Vagina (tissue), 2 donors: Measurements from ENCODE around the gene CLEC16A. TPM values are rescaled to one million over a fixed set of nuclear protein-coding genes. Genes with fewer than 3 reads are reported as not detected.
A peak's percentile ranks its signal among the peaks of the same experiment; 100 is the strongest.
"Not testable (repeated sequence)": the region's sequence is repeated elsewhere in the genome, so short reads cannot be mapped to it uniquely, and the experiment has no call there.

ENCODE experiments used
- DNase-seq, 2 donors: peaks; one replicate each; pipeline ENCODE4 v3.0.0-alpha.2; 2017; ENCODE audit errors: extremely low spot score in 2 of 2
- H3K27ac ChIP-seq: fragments of 200-600 bp; sonication (generic); one replicate; pipeline ENCODE4 v1.5.1; 2019
- H3K27me3 ChIP-seq: fragments of 200-600 bp; sonication (generic); one replicate; pipeline ENCODE4 v1.5.1; 2019
- H3K36me3 ChIP-seq, 2 donors: fragments of 200-600 bp; sonication (generic); one replicate each; pipeline ENCODE4 v1.5.1; 2017 to 2019
- H3K4me1 ChIP-seq: fragments of 200-600 bp; sonication (generic); one replicate; pipeline ENCODE4 v1.5.1; 2019
- H3K4me3 ChIP-seq, 2 donors: fragments of 200-600 bp; sonication (generic); 1 replicate in 1 of 2; 2 replicates in 1 of 2; pipeline ENCODE4 v1.5.1; 2016 to 2019
- H3K9me3 ChIP-seq: fragments of 200-600 bp; sonication (generic); one replicate; pipeline ENCODE4 v1.5.1; 2019
- POLR2A ChIP-seq, 2 donors: fragments of 450-650 bp; IDR thresholded peaks; one replicate each; pipeline ENCODE4 v1.6.1; 2017; ENCODE audit warnings: antibody characterized with exemption in 2 of 2, mild to moderate bottlenecking in 2 of 2, moderate library complexity in 2 of 2
- POLR2AphosphoS5 ChIP-seq, 2 donors: sonication (generic); formaldehyde crosslinking; IDR thresholded peaks; one replicate each; pipeline ENCODE4 v1.9.0; 2017; ENCODE audit warnings: antibody characterized with exemption in 2 of 2, mild to moderate bottlenecking in 2 of 2, low read depth in 1 of 2; ENCODE audit not compliant: insufficient read depth in 1 of 2
- intact Hi-C: fragments of 100-400 bp; cut with DNase I; formaldehyde crosslinking; loops from one replicate; pipeline ENCODE4 v1.15.1; 2023
- total RNA-seq: library from RNA; depleted of rRNA; stranded (reverse); fragments of >200 nt; gene quantifications from one replicate; pipeline ENCODE4 v1.2.3, GENCODE V29; 2016
- TF ChIP-seq, protein P1 (sequence below), 3 experiments: fragments of 450-650 bp in 2 of 3; fragments of 200-600 bp in 1 of 3; sonication (generic) in 1 of 3; IDR thresholded peaks; one replicate each; pipeline ENCODE4 v1.5.1; 2017 to 2019; ENCODE audit warnings: antibody characterized with exemption in 3 of 3, mild to moderate bottlenecking in 2 of 3, moderate library complexity in 2 of 3

CLEC16A gene
- total RNA-seq, 1 donor from 2014 or later = 21.6 TPM

DNA sequence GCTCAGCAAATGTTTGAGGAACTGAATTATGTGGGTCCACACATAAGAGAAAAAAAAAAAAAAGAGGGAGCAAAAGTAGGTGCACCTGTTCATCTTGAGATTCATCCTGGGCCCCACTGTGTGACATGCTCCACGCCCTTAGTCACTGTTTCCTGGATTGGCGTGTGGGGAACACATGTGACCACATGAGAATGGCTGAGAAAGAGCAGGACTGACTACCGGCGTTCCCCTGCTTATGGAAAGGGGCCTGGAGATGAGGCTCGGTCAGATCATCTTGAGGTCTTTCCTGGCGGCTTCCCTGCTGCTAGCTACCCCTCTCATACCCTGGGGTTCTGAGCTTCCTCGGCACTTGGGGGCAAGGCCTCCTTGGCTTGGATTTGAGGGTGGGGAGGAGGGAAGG is 6.0 kb upstream of the CLEC16A start:
- Histone ChIP-seq H3K4me3 (peak overlapping the region in 1 of 2 donors; percentile 6), H3K4me1 (peaks cover 84% of the 10 kb centered on the region)
- intact Hi-C loops = loop anchor here (5.0 kb wide), 1 partner anchor 201 kb away; no protein-coding TSS in a partner anchor

DNA sequence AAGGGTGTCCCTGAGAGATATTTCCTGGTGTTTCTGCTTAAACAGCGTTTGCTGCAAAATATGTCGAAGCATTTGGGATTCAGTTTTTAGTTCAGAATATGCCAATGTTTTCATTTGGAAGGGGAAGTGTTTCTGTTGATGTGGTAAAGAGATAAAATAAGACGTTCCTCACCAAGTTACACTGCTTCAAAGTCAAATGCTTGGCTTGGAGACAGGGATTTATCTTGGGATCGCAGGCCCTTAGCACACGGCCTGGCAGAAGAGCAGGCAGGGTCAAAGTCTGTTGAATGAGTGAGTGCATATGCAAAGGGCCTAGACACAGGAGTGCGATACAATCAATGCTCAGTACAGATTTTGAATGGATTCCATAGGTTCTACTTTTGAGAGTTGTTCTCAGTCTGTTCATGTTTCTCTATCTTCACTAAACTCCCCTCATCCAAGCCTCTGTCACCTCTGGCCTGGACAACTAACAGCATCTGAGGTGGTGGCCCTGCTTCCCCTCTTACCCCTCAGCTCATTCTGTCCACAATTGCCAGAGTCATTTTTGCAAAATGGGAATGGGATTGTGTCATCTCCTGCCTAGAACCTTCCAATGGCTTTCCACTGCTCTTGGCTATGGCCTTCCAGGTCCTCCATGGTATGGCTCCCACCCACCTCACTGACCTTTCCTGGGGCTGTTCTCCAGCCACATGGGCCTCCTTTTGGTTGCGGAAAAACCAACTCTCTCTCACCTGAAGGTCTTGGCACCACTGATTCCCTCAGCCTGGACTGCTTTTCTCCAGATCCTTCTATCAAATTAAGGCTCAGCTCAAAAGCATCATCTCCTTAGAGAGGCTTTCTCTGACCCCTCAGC is 5.3 kb upstream of the CLEC16A start:
- Histone ChIP-seq H3K27ac (no peak overlapping the region), H3K4me3 (peak overlapping the region in 1 of 2 donors; percentile 80), H3K36me3 (no peaks in the 10 kb centered on the region), H3K4me1 (peaks cover 91% of the 10 kb centered on the region), H3K9me3 (no peaks in the 10 kb centered on the region), H3K27me3 (no peaks in the 10 kb centered on the region)
- TF ChIP-seq POLR2AphosphoS5 (IDR thresholded peaks at IDR 0.05; ENCODE audit: insufficient read depth in 1 of 2, low read depth in 1 of 2) = no peak
- TF ChIP-seq POLR2A (IDR thresholded peaks at IDR 0.05) = no peak
- DNase-seq = no peak
- intact Hi-C loops = loop anchor here (5.0 kb wide), 1 partner anchor 202 kb away; no protein-coding TSS in a partner anchor

More for the DNA sequence above, 6.0 kb upstream of the CLEC16A start:
- Histone ChIP-seq H3K36me3 (peaks cover 0 to 5% of the 10 kb centered on the region in 2 donors), H3K9me3 (no peaks in the 10 kb centered on the region), H3K27me3 (no peaks in the 10 kb centered on the region), H3K27ac (no peak overlapping the region)
- DNase-seq = no peak
- TF ChIP-seq POLR2A (IDR thresholded peaks at IDR 0.05) (no peak), POLR2AphosphoS5 (IDR thresholded peaks at IDR 0.05; ENCODE audit: insufficient read depth in 1 of 2, low read depth in 1 of 2) (no peak)
- TF ChIP-seq, protein P1, sequence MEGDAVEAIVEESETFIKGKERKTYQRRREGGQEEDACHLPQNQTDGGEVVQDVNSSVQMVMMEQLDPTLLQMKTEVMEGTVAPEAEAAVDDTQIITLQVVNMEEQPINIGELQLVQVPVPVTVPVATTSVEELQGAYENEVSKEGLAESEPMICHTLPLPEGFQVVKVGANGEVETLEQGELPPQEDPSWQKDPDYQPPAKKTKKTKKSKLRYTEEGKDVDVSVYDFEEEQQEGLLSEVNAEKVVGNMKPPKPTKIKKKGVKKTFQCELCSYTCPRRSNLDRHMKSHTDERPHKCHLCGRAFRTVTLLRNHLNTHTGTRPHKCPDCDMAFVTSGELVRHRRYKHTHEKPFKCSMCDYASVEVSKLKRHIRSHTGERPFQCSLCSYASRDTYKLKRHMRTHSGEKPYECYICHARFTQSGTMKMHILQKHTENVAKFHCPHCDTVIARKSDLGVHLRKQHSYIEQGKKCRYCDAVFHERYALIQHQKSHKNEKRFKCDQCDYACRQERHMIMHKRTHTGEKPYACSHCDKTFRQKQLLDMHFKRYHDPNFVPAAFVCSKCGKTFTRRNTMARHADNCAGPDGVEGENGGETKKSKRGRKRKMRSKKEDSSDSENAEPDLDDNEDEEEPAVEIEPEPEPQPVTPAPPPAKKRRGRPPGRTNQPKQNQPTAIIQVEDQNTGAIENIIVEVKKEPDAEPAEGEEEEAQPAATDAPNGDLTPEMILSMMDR (IDR thresholded peaks at IDR 0.05) = no peak

DNA sequence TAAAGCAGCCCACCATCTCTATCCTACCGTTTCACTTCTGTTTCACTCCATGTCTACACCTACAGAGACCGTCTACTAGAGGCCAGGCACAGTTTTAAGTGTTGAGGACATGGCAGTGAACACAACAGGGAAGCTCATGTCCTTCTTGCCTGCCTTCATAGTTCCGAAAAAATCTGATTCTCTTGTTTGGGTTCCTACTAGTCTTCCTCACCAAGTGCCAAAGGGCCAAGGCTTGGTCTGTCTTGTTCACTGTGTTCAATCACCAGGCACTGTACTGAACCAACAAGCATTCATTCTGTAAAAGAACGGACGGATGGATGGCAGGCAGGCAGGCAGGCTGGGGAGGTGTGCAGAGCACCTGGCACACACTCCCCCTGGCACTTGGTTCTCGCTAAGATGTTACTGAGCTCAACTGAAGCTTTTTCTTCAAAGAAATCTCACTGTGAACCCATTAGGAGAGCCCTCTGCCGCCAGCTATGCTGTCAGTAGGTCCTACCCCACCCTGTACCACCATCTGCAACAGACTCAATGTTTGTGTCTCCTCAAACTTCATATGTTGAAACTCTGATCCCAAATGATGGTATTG is 4.6 kb upstream of the CLEC16A start:
- peak overlapping the region; percentile 80 for H3K4me3 ChIP-seq
- intact Hi-C loops = loop anchor here (5.0 kb wide), 1 partner anchor 202 kb away; no protein-coding TSS in a partner anchor

DNA sequence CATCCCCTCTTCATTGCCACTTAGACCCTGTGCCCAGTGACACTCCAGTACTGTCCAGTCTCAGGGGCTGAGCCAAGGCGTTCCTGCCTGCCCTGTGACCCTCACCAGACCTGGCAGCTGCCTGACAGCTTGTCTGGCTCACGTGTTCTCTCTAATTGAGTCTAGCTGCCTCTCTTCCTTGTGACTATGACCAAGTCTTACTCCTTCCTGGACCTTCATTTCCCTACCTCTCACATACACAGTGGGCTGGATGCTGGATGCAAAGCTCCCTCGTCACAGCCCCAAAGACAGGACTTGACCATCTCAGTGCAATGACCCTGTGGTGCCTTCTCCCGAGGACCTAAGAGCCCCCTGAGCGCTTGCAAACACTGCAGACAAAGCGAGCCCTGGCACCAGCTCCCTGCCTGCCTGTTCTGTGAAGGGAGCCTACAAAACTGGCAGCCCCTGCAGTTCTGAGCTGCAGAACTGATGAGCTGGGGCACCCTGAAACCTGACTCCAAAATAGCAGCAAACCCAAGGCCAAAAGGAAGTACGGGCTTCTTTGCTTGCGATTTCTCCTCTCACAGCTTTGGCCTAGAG is 3.8 kb upstream of the CLEC16A start:
- H3K4me3 ChIP-seq = peak overlapping the region; percentile 80
- DNase-seq = no peak
- no peaks in the 10 kb centered on the region for H3K27me3 ChIP-seq
- TF ChIP-seq POLR2AphosphoS5 (IDR thresholded peaks at IDR 0.05; ENCODE audit: insufficient read depth in 1 of 2, low read depth in 1 of 2) = peak in 1 of 2 donors; percentile 41
- TF ChIP-seq, protein P1 (IDR thresholded peaks at IDR 0.05) = no peak
- no peak for TF ChIP-seq POLR2A (IDR thresholded peaks at IDR 0.05)
- H3K27ac ChIP-seq = peak overlapping the region; percentile 83
- H3K9me3 ChIP-seq = no peaks in the 10 kb centered on the region
- no peaks in the 10 kb centered on the region for H3K36me3 ChIP-seq
- H3K4me1 ChIP-seq = peaks cover 84% of the 10 kb centered on the region
- intact Hi-C loops = no loop called here

More for the DNA sequence above, 4.6 kb upstream of the CLEC16A start:
- Histone ChIP-seq H3K4me1 (peaks cover 85% of the 10 kb centered on the region), H3K36me3 (no peaks in the 10 kb centered on the region), H3K27me3 (no peaks in the 10 kb centered on the region), H3K9me3 (no peaks in the 10 kb centered on the region), H3K27ac (peak overlapping the region; percentile 83)
- DNase-seq = no peak
- TF ChIP-seq, protein P1 (IDR thresholded peaks at IDR 0.05) = no peak
- no peak for TF ChIP-seq POLR2A (IDR thresholded peaks at IDR 0.05)
- TF ChIP-seq POLR2AphosphoS5 (IDR thresholded peaks at IDR 0.05; ENCODE audit: insufficient read depth in 1 of 2, low read depth in 1 of 2) = no peak

DNA sequence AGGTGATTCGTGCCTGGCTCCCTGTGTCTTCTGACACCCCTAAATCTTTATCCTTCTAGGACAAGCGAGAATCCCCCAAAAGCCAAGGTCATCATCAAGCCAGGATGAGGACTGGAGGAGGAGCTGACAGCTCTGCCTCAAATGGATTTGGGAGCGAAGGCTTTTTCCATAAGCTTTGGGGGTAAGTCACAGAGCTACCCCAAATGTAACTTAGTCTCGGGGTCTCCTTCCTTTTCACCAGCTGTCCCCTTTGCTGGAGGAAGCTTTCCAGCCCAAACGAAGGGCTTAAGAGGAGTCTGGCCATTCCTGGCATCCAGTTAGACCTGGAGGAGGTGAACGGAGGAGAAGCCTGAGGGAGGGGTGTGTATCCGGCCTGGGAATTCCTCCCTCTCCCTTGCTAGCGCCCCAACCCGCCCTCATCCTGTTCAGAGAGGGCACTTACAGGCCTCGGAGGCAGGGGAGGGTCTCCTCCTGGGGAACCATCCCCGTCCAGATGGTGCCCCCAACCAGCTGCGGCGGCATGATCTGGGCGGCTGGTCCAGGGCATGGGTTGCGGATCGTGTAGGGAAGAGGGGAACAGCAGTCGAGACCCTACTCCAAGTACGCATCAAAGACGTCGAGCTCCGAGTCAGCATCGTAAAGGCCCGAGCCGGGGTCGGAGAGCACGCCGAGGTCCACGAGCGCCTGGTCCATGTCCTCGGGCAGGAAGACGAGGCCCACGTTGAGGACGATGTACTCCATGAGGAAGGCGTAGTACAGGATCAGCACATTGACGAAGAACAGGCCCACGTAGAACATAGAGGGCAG is 3.0 kb upstream of the CLEC16A start:
- Histone ChIP-seq H3K4me1 (peaks cover 84% of the 10 kb centered on the region), H3K36me3 (no peaks in the 10 kb centered on the region), H3K9me3 (no peaks in the 10 kb centered on the region), H3K4me3 (peak overlapping the region; percentile 80), H3K27ac (peak overlapping the region; percentile 83), H3K27me3 (no peaks in the 10 kb centered on the region)
- peak in 1 of 2 donors; percentile 14 for TF ChIP-seq POLR2AphosphoS5 (IDR thresholded peaks at IDR 0.05; ENCODE audit: insufficient read depth in 1 of 2, low read depth in 1 of 2)
- TF ChIP-seq, protein P1 (IDR thresholded peaks at IDR 0.05) = no peak
- intact Hi-C loops = no loop called here
- DNase-seq = no peak

DNA sequence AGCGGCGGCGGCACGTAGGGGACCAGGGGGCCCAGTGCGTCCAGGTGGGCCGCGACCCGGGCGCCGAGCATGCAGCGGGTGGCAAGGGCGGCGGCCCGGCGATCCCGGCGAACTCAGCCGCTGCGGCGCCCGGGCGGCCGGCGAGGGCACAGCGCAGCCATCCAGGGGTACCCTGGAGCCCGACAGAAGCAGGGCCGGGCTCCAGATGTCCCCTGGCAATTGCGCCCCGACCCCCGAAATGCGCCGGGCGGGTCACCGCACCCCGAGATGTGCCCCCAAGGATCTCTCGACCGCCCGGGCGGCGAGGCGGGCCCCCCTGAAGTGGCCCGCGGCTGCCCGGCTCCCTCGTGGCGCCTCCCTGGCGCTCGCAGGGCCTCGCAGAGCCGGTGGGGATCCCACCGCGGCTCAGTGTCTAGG is 2.4 kb upstream of the CLEC16A start:
- Histone ChIP-seq H3K4me1 (peaks cover 84% of the 10 kb centered on the region), H3K4me3 (peak overlapping the region; percentile 80), H3K27ac (peak overlapping the region; percentile 83)
- intact Hi-C loops, H3K27me3 ChIP-seq, H3K36me3 ChIP-seq, H3K9me3 ChIP-seq, DNase-seq: not testable (repeated sequence)
